ENCODE data around the gene TOM1L2.
"Not testable (repeated sequence)": the region's sequence is repeated elsewhere in the genome, so short reads cannot be mapped to it uniquely, and the experiment has no call there.

The TOM1L2 gene

GRCh38 chr17:17972126-17972951, at the start of gene TOM1L2, which contains the start of gene DRC3:
Gene TOM1L2 (minus strand): TSS chr17:17972400. CDS start chr17:17972313, 87 bp downstream.
Gene DRC3 (plus strand): TSS chr17:17972862. CDS start chr17:17977599, 4,737 bp downstream.
- peak; percentile 95 for DNase-seq

- DNase-seq = no peak
Measured at GRCh38 chr17:18021372-18021771, 49.2 kb upstream of the TOM1L2 start.

DNA sequence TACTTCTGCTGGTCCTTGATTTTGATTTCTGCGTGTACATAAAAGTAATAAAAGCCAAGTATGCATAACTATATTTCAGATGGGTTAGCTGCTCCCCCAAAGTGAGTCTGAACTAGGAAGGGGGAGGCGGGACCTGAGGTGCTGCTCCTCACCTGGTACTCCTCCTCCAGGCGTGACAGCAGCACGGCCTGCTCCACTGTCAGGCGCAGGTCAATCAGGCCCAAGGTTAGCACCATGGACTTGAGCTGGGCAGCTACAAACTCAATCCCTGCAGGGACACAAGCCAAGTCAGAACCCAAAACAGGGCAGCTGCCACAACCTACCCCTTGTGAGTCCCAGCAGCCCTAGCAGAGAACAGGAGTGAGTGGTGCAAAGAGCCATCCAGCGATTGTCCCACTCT, 48.8 kb upstream of the TOM1L2 start:
- DNase-seq = no peak

- no peak for DNase-seq
Measured at GRCh38 chr17:18019838-18020154, 47.6 kb upstream of the TOM1L2 start.

DNA sequence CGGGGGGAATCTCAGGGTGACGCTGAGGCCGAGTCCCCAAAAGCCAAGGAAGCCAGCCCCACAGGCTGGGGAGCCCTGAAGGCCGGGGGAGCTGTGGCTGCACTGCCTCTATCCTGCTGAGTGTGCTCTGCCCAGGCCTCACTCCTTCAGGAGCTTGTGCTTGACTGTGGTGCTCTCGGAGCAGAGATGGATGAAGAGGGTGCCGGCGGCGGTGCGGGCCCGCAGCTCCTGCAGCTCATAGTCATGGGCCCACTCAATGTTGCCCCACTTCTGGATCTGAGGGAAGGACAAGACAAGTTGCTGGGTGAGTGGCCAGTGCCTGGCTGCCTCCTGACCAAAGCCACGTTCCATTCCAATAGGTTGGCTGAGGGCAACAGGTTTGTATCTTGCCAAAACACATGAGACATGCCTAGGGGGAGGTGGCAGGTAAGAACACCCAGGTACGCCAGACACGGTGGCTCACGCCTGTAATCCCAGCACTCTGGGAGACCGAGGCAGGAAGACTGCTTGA, 46.3 kb upstream of the TOM1L2 start:
- DNase-seq = no peak

DNA sequence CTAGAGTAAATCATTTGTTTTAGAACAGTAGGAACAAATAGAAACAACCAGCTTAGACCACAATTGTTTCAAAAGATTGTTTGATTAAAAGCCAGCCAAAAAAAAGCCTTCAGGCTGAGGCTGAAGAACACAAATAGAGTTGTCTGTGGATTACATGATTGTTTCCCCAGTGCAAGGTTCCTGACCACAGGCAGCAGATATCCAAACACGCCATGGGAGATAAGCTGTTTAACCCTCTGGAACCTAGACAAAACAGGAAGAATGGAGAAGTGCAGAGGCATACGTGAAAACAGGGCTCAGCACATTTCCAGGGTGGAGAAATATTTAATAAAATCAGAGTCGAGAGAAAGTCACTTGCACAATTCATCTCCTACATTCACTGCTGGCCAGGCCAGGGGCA, 45.8 kb upstream of the TOM1L2 start:
- no peak for DNase-seq

GRCh38 chr17:18016426-18016825, 44.2 kb upstream of the TOM1L2 start:
- DNase-seq = no peak

- no peak for DNase-seq
Measured at GRCh38 chr17:18015593-18015992, 43.4 kb upstream of the TOM1L2 start.

DNA sequence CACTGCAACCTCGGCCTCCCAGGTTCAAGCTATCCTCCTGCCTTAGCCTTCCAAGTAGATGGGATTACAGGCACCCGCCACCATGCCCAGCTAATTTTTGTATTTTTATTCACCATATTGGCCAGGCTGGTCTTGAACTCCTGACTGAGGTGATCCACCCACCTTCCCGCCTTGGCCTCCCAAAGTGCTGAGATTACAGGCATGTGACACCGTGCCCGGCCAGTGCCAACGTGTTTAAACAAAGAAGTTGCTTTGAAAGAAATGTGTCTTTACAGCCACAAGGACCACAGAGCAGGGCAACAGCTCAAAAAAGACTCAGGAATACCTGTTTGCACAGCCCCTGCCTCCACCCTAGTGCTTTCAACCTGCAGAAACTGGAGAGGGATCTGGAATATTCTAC, 41.8 kb upstream of the TOM1L2 start:
- no peak for DNase-seq

DNA sequence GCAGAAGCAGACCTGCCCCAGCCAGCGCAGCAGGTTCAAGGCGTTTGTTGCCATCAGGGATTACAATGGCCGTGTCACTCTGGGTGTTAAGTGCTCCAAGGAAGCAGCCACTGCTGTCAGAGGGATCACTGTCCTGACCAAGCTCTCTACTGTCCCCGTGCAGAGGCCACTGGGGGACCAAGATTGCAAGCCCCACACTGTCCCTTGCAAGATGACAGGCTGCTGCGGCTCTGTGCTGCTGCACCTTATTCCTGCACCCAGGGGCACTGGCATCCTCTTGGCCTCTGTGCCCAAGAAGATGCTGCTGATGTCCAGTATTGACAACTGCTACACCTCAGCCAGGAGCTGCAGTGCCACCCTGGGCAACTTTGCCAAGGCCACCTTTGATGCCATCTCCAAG, 39.1 kb upstream of the TOM1L2 start:
- no peak for DNase-seq

DNA sequence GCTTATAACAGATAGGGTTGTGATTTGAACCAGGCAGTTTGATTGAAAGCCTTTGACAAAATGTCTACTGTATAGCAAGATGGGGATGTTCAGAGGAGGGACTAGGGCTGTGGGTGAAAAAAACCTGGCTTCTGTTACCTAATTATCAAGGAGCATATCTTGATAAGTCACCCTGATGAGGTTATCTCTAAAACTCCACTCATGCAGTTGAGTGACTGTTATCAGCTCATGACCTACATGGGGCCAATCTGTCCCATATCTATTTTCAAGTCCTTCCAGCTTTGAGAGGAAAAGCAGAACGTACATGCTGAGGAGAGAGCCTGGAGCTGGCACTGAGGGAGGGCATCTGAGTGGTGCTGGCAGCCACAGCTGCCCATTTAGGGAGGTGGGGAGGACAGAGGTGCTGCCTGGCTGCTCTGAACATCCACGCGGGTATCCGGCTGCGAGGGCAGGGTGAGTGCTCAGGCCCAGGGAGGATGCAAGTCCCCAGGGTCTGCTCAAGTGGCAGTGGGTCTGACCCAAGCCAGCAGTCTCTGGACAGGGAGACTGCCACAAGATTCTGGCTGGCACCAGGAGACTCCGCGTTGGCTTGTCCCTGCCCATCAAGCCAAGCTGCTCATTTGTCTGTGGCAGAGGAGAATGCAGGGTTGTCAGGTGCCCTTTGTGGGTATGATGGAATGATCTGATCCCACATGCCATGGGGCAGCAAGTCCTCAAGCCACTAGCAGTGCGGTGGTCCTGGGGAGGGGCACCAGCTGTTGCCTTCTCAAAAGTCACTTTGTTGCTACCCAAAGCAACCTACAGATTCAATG, 37.6 kb upstream of the TOM1L2 start:
- DNase-seq = no peak

GRCh38 chr17:18008496-18009268, 36.5 kb upstream of the TOM1L2 start:
- DNase-seq = no peak

DNA sequence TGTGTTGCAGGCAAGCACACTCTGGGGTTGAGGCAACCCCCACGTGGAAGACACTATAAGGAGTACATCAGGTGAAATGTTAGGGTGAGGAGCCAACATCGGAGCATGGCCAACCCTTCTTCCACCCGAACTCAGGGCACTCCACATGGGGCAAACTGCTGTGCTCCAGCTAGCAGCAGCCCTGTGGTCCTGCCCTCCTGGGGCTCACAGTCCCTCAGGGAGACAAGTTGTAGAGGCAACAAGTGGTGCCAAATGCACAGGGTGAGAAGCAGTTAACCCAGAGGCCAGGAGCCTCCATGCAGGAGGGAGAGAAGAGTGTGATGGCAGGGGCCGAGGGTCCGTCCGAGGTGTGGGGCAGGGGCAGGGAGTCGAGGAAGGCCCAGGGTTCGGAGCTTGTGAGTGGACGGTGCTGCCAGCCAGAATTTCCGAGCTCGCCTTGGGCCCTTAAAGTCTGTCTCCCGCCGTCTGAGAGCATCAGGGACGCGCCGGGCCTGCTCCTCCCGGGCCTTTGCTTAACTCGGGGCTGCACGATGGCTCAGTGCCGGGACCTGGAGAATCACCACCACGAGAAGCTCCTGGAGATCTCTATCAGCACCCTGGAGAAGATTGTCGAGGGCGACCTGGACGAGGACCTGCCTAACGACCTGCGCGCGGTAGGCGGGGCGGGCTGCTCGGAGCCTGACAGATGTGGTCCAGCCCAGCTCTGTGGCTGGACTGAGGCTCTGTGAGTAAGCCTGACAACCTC, 34.5 kb upstream of the TOM1L2 start:
- DNase-seq = no peak

- no peak for DNase-seq
Measured at GRCh38 chr17:18005496-18005895, 33.3 kb upstream of the TOM1L2 start.

DNA sequence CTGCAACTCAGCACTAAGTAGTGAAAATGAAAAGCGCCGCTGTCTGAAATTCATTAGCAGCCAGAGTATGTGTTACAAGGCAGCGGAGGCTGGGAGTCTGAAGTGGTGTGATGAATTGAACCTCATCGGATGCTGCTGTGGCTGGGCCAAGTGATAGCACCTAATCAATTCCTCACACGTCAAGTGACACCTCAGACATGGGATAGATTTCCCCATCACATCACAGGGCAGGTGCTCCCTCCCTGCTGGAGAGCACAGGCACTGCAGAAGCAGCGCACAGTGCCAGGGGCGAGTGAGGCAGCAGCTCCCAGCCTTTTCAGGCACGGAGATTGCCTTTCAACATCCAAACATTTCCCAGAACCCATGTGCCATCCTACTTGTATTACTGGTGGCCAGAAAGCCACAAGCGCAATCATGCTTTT, 32.7 kb upstream of the TOM1L2 start:
- DNase-seq = no peak

DNA sequence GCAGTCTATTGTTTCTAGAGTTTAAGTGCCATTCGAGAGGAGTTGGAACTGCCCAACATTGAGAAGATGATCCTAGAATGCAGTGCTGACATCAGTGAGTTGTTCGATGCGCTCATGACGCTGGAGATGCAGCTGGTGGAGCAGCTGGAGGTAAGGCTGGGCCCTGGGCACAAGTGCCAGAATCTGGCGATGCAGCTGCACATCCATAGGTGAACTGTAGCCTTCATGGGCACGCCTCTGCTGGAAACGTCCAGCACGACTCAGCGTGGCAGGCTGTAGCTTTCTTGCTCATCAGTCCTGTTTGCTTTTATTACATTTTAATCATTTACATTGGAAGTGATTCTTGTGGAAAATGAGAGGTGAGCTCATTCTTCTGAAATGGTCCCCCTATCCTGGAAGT, 32.1 kb upstream of the TOM1L2 start:
- DNase-seq = no peak

- no peak for DNase-seq
Measured at GRCh38 chr17:18002171-18002570, 30.0 kb upstream of the TOM1L2 start.

DNA sequence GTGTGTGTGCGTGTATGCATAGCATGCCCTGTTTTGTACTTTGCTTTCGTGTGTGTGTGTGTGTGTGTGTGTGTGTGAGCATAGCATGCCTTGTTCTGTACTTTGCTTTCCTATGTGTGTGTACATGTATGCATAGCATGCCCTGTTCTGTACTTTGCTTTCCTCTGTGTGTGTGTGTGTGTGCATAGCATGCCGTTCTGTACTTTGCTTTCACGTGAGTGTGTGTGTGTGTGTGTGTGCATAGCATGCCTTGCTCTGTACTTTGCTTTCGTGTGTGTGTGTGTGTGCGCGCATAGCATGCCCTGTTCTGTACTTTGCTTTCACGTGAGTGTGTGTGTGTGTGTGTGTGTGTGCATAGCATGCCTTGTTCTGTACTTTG, 27.8 kb upstream of the TOM1L2 start:
- DNase-seq = no peak

GRCh38 chr17:17999364-18000029, 27.3 kb upstream of the TOM1L2 start:
- no peak for DNase-seq

DNA sequence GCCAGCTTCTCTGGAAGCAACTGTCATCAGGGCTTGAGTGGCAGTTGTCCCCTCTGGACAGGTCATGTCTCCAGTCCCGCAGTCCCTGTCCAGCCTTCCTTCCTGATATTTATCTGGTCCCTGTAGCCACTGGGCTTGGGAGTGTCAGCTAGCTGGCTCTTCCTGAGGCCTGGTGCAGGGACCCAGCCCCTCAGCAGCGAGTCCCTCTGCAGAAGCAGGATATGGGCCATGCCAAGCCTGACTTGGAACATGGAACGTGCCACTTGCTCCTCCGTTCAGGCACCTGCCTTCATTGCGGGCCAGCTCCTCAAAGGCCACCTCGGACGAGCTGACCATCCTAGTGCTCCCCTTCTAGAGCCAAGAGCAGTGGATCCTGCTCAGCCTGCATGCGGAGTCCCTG, 26.7 kb upstream of the TOM1L2 start:
- no peak for DNase-seq

DNA sequence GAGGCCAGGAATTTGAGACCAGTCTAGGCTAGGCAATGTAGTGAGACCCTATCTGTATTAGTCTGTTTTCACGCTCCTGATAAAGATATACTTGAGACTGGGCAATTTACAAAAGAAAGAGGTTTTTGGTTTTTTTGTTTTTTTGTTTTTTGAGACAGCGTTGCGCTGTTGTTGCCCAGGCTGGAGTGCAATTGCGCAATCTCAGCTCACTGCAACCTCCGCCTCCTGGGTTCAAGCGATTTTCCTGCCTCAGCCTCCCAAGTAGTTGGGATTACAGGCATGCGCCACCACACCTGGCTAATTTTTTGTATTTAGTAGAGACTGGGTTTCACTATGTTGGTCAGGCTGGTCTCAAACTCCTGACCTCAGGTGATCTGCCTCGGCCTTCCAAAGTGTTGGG, 23.7 kb upstream of the TOM1L2 start:
- not testable (repeated sequence) for DNase-seq
